ENCODE data around the gene WDR7.

WDR7 gene

DNA sequence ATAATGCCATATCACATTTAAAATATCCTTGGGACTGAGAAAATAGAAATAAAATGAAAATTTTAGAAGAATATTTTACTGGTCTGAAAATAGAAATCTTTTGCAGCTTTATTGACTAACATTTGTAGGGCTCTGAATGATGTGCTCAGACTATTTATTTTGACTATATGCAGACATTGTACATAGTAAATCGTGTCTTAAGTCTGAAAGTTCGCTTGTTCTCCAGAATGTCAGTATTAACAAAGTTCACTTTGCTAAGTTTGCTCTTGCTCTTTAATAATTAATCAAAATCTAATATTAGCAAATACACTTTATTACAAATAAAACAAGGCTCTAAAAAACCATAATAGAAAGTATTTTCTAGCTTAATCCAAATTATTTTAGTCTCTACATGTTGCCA, 219.8 kb downstream of the WDR7 start:
- no peak overlapping the region for H3K4me3 ChIP-seq (ENCODE audit: low read length)
- no peak for DNase-seq (ENCODE audit: low read depth)
- TF ChIP-seq, protein P1, sequence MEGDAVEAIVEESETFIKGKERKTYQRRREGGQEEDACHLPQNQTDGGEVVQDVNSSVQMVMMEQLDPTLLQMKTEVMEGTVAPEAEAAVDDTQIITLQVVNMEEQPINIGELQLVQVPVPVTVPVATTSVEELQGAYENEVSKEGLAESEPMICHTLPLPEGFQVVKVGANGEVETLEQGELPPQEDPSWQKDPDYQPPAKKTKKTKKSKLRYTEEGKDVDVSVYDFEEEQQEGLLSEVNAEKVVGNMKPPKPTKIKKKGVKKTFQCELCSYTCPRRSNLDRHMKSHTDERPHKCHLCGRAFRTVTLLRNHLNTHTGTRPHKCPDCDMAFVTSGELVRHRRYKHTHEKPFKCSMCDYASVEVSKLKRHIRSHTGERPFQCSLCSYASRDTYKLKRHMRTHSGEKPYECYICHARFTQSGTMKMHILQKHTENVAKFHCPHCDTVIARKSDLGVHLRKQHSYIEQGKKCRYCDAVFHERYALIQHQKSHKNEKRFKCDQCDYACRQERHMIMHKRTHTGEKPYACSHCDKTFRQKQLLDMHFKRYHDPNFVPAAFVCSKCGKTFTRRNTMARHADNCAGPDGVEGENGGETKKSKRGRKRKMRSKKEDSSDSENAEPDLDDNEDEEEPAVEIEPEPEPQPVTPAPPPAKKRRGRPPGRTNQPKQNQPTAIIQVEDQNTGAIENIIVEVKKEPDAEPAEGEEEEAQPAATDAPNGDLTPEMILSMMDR (conservative IDR thresholded peaks at IDR 0.05; ENCODE audit: low read length), result no peak

DNA sequence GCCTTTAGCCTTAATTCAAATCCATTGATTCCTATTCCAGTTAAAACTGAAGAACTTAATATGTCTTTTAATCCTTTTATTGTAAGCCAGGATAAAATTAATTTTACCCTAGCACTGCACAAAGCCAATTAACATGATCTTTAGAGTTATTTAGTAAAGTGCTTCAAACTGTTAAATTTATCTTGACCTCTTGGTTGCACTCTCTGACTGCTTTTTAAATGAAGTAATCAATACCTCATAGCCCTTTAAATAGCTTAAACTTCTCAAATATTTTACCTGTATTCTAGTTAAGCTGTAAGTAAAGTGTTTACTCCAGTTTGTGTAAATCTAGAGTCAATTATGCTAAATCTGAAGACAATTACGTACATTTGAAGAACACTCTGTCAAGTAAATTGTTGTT, 221.0 kb downstream of the WDR7 start:
- no peak overlapping the region for H3K4me3 ChIP-seq (ENCODE audit: low read length)
- DNase-seq (ENCODE audit: low read depth), result no peak
- TF ChIP-seq, protein P1 (conservative IDR thresholded peaks at IDR 0.05; ENCODE audit: low read length), result no peak

DNA sequence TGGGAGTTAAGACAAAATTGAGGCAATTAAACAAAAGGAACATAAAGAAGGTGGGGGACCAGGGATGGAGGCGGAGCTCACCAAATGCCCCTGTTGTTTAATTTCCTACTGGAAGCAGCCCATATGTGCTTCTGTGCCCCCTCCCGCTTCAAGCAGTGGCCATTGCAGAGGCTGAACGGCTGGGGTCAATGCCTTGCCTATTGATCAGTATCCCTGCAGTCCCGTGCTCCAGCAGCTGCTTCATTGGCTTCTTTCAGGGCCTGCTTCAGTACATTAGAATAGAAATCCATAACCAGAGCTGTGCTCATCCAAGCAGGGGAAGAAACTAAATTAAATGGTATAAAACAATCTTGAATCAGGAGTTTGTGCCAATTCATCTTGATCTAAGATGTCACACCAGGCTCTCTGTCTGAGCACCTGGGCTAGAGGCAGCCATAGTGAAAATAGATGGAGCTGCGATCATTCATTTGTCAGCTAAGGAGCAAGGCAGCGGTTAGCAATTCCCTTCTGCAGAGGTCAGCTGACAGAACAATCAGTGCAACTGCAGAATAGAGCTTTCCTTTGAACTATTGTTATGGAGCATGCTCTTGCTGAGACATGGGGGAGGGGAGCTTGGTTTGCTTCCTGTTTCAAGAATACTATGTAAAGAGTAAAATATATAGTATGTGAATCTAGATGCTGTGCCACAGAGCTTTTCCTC, 222.4 kb downstream of the WDR7 start:
- H3K4me3 ChIP-seq (ENCODE audit: low read length), result no peak overlapping the region
- DNase-seq (ENCODE audit: low read depth), result no peak
- TF ChIP-seq, protein P1 (conservative IDR thresholded peaks at IDR 0.05; ENCODE audit: low read length), result no peak

DNA sequence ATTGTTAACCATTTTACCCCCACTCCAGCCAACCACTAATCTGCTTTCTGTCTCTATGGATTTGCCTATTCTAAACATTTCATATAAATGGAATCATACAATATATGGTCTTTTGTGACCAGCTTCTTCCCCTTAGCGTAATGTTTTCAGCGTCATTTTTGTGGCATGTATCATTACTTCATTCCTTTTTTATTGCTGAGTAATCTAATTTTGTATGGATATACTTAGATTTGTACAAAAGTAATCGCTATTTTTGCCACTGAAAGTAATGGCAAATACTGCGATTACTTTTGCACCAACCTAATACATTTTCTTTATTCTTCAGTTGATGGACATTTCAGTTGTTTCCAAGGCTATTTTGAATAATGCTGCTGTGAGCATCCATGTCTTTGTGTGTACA, 227.6 kb downstream of the WDR7 start:
- TF ChIP-seq, protein P1 (conservative IDR thresholded peaks at IDR 0.05; ENCODE audit: low read length), result no peak
- H3K4me3 ChIP-seq (ENCODE audit: low read length), result no peak overlapping the region
- DNase-seq (ENCODE audit: low read depth), result no peak

DNA sequence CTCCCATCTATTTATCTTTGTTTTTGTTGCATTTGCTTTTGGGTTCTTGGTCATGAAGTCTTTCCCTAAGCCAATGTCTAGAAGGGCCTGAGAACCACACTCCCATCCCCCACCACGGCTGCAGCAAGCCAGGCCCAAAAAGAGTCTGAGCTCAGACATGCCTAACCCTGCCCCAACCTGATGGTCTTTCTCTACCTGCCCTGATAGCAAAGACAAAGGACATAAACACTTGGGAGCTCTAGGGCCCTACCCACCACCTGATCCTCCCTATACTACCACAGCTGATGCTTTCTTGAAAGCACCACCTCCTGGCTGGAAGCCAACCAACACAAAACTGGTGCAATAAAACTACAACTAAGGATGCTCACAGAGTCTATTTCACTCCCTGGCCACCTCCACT, 233.4 kb downstream of the WDR7 start:
- DNase-seq (ENCODE audit: low read depth), result no peak
- TF ChIP-seq, protein P1 (conservative IDR thresholded peaks at IDR 0.05; ENCODE audit: low read length), result no peak
- H3K4me3 ChIP-seq (ENCODE audit: low read length), result no peak overlapping the region

DNA sequence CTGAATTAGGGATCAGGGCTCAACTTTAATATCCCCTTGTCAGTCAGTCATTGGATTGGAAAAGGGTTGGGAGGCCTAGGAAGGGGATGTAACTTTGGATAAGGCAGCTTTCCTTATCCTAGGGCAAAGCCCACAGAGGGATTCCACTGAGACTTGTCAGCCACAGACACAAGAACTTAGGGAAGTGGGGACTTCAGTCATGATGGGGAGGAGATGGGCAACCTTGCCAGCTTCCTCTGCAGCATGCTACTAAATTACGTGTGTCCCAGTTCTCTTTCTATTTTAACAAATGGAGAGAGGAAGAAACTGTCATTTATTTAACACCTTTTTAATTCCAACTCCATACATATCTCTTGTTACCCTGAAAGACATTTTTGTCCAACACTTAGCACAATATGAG, 237.8 kb downstream of the WDR7 start:
- no peak for DNase-seq (ENCODE audit: low read depth)
- TF ChIP-seq, protein P1 (conservative IDR thresholded peaks at IDR 0.05; ENCODE audit: low read length), result no peak
- no peak overlapping the region for H3K4me3 ChIP-seq (ENCODE audit: low read length)

DNA sequence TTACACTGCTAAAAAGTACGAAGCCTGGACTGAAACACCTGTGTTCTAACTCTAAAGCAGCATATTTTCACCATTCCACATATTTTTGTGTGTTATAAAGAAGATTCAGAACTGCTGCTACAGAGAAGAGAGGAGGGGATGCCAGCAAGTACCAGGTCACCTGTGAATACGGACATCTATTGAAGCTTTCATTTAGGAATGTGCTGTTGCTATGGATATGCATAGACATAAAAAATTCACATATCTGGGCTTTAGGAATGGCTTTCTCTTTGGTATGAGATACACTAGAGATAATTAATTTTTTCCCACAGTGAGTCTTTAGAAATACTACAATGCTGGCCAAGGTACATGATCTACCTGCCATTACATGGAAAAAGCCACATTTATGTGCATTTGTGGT, 238.5 kb downstream of the WDR7 start:
- TF ChIP-seq, protein P1 (conservative IDR thresholded peaks at IDR 0.05; ENCODE audit: low read length), result no peak
- peak; percentile 14 for DNase-seq (ENCODE audit: low read depth)
- no peak overlapping the region for H3K4me3 ChIP-seq (ENCODE audit: low read length)

Measured in AG10803 (cell line).